ENCODE measurements around the gene ZBTB7A.

GRCh38 chr19:4016903-4017638, 49.6 kb downstream of the ZBTB7A start:
- TF ChIP-seq TCF12 (IDR thresholded peaks at IDR 0.05; ENCODE audit: low read depth) (no peak), TAF1 (IDR thresholded peaks at IDR 0.05; ENCODE audit: low read depth) (no peak), EP300 (IDR thresholded peaks at IDR 0.05; ENCODE audit: borderline replicate concordance) (no peak), REST (IDR thresholded peaks at IDR 0.05; ENCODE audit: low read depth) (no peak), CREB1 (IDR thresholded peaks at IDR 0.05; ENCODE audit: low read depth) (no peak), MAX (IDR thresholded peaks at IDR 0.05) (no peak), YY1 (IDR thresholded peaks at IDR 0.05; ENCODE audit: low read depth) (no peak), EGR1 (IDR thresholded peaks at IDR 0.05) (no peak), CEBPB (IDR thresholded peaks at IDR 0.05) (no peak), ZBTB7A (IDR thresholded peaks at IDR 0.05; ENCODE audit: low read depth) (no peak)
- TF ChIP-seq, protein P1, sequence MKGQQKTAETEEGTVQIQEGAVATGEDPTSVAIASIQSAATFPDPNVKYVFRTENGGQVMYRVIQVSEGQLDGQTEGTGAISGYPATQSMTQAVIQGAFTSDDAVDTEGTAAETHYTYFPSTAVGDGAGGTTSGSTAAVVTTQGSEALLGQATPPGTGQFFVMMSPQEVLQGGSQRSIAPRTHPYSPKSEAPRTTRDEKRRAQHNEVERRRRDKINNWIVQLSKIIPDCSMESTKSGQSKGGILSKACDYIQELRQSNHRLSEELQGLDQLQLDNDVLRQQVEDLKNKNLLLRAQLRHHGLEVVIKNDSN (IDR thresholded peaks at IDR 0.05): no peak
